Measurements from ENCODE around the gene EARS2.

EARS2 gene

DNA sequence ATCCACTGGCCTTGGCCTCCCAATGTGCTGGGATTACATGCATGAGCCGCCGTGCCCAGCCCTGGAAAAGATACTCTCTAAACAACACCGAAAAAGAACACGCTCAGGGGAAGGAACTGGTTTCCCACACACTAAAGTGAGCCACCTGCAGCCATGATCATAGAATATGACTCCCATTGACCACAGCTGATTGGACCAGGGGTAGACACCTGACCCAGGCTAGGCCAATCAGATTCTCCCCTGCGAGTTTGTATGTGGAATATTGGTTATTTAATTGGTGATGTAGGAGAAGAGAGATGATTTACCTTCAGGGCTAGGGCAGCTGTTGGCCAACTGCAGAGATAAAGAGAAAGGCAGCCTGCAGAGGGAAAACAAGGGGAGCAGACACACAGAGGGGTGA, 37.9 kb downstream of the EARS2 start:
- no peaks in the 10 kb centered on the region for H3K27me3 ChIP-seq (ENCODE audit: insufficient read depth, low read length, poor library complexity)
- no peak overlapping the region for H2AFZ ChIP-seq (ENCODE audit: low read depth, low read length)
- H3K9ac ChIP-seq (ENCODE audit: low read depth, low read length) = no peak overlapping the region
- no peak overlapping the region for H3K4me2 ChIP-seq (ENCODE audit: insufficient read depth, low read length)
- ATAC-seq (ENCODE audit: insufficient read depth, low read depth) = no peak
- no peaks in the 10 kb centered on the region for H3K4me1 ChIP-seq (ENCODE audit: insufficient read depth, low read length)
- H3K36me3 ChIP-seq (ENCODE audit: insufficient read depth, low read length) = peaks cover 49% of the 10 kb centered on the region
- TF ChIP-seq EZH2 (IDR thresholded peaks at IDR 0.05; ENCODE audit: borderline replicate concordance, low read depth, low read length, severe bottlenecking) = no peak
- no peak for TF ChIP-seq CTCF (IDR thresholded peaks at IDR 0.05; ENCODE audit: borderline replicate concordance, extremely low read depth, low read length, poor library complexity, severe bottlenecking)
- H4K20me1 ChIP-seq (ENCODE audit: insufficient read depth, low read length) = no peaks in the 10 kb centered on the region; the same call in 1 of the 2 replicates
- H3K79me2 ChIP-seq (ENCODE audit: insufficient read depth, low read length) = no peaks in the 10 kb centered on the region
- H3K27ac ChIP-seq (ENCODE audit: low read length) = no peak overlapping the region
- H3K9me3 ChIP-seq (ENCODE audit: insufficient read depth, low read length, severe bottlenecking) = no peaks in the 10 kb centered on the region
- no peak overlapping the region for H3K4me3 ChIP-seq (ENCODE audit: low read depth in 1 of 2, low read length in 2 of 2)
- no peak for DNase-seq

GRCh38 chr16:23518435-23518891, 38.7 kb downstream of the EARS2 start:
- no peak for DNase-seq
- Histone ChIP-seq H3K9ac (ENCODE audit: low read depth, low read length) (no peak overlapping the region), H3K79me2 (ENCODE audit: insufficient read depth, low read length) (no peaks in the 10 kb centered on the region), H3K4me2 (ENCODE audit: insufficient read depth, low read length) (no peak overlapping the region), H3K27me3 (ENCODE audit: insufficient read depth, low read length, poor library complexity) (no peaks in the 10 kb centered on the region), H3K4me1 (ENCODE audit: insufficient read depth, low read length) (no peaks in the 10 kb centered on the region), H2AFZ (ENCODE audit: low read depth, low read length) (no peak overlapping the region), H3K27ac (ENCODE audit: low read length) (no peak overlapping the region), H3K36me3 (ENCODE audit: insufficient read depth, low read length) (peaks cover 40% of the 10 kb centered on the region), H4K20me1 (ENCODE audit: insufficient read depth, low read length) (no peaks in the 10 kb centered on the region; the same call in 1 of the 2 replicates), H3K9me3 (ENCODE audit: insufficient read depth, low read length, severe bottlenecking) (no peaks in the 10 kb centered on the region), H3K4me3 (ENCODE audit: low read depth in 1 of 2, low read length in 2 of 2) (no peak overlapping the region)
- TF ChIP-seq CTCF (IDR thresholded peaks at IDR 0.05; ENCODE audit: borderline replicate concordance, extremely low read depth, low read length, poor library complexity, severe bottlenecking) = no peak
- TF ChIP-seq EZH2 (IDR thresholded peaks at IDR 0.05; ENCODE audit: borderline replicate concordance, low read depth, low read length, severe bottlenecking) = no peak
- no peak for ATAC-seq (ENCODE audit: insufficient read depth, low read depth)

DNA sequence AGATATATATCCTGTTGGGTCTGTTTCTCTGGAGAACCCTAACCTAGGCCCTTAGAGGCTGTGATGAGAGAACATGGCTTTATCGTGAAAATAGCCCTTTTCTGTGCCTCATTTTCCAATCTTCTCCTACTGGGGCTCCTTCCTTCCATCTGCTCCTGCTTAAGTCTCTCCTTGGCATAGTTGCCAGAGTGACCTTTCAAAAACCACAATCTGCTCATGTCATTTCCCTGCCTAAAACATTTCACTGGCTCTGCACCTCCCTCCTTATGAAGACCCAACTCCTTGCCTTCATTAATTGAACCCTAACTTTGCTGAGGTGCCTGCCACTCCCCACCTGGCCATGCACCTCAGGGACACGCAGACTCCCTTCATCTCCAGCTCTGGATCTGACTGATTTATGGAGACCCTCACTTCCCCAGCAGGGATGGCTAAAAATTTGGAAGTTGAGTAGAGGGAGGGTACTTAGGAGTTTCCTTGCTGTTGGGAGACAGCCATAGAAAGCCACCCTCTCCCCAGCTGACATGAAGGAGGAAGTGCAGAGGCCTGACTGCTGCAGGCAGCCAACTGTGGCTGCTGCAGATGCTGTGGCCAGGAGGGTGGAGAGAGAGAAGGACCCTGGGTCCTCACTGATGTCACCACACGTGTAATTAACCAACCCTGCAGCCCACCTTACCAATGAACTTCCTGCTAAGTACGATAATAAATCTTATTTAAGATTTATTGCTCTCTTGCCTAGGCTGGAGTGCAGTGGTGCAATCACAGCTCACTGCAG, 40.6 kb downstream of the EARS2 start:
- Histone ChIP-seq H3K9me3 (ENCODE audit: insufficient read depth, low read length, severe bottlenecking) (no peaks in the 10 kb centered on the region), H3K36me3 (ENCODE audit: insufficient read depth, low read length) (peaks cover 24% of the 10 kb centered on the region), H2AFZ (ENCODE audit: low read depth, low read length) (no peak overlapping the region), H4K20me1 (ENCODE audit: insufficient read depth, low read length) (no peaks in the 10 kb centered on the region; the same call in 1 of the 2 replicates), H3K79me2 (ENCODE audit: insufficient read depth, low read length) (no peaks in the 10 kb centered on the region), H3K4me1 (ENCODE audit: insufficient read depth, low read length) (no peaks in the 10 kb centered on the region), H3K4me2 (ENCODE audit: insufficient read depth, low read length) (no peak overlapping the region), H3K4me3 (ENCODE audit: low read depth in 1 of 2, low read length in 2 of 2) (no peak overlapping the region), H3K27me3 (ENCODE audit: insufficient read depth, low read length, poor library complexity) (no peaks in the 10 kb centered on the region), H3K9ac (ENCODE audit: low read depth, low read length) (no peak overlapping the region), H3K27ac (ENCODE audit: low read length) (no peak overlapping the region)
- ATAC-seq (ENCODE audit: insufficient read depth, low read depth) (no peak), DNase-seq (no peak)
- no peak for TF ChIP-seq EZH2 (IDR thresholded peaks at IDR 0.05; ENCODE audit: borderline replicate concordance, low read depth, low read length, severe bottlenecking)
- no peak for TF ChIP-seq CTCF (IDR thresholded peaks at IDR 0.05; ENCODE audit: borderline replicate concordance, extremely low read depth, low read length, poor library complexity, severe bottlenecking)

Data from DND-41 (cell line).